B cell (primary cell): ENCODE data around the gene DHDH. TPM values are rescaled to one million over a fixed set of nuclear protein-coding genes. Genes with fewer than 3 reads are reported as not detected.

Source experiments
- ATAC-seq: fragments of 200-7000 bp; cut with Tn5 transposase; one replicate; pipeline ENCODE4 v1.10.0; 2021; ENCODE audit warnings: low read depth, mild to moderate bottlenecking, moderate number of reproducible peaks, moderate library complexity
- CTCF ChIA-PET: fragments of 350-600 bp; sonication (Branson Sonifier 250); formaldehyde crosslinking; loops from one replicate; lab custom pipeline; 2021; ENCODE audit warnings: antibody characterized with exemption, inconsistent platforms; lab: Charles Lee
- POLR2A ChIA-PET: fragments of 350-600 bp; sonication (Branson Sonifier 250); formaldehyde crosslinking; loops from one replicate; lab custom pipeline; 2021; ENCODE audit warnings: antibody characterized with exemption; lab: Charles Lee
- DNase-seq: peaks from one replicate; pipeline ENCODE4 v3.0.0; 2013
- H2AFZ ChIP-seq: 2 replicates; pipeline ENCODE4 v1.6.1; 2012; ENCODE audit warnings: mild to moderate bottlenecking, low read depth, low read length; ENCODE audit not compliant: insufficient read depth, poor library complexity, severe bottlenecking
- H3K27ac ChIP-seq, 2 donors: 1 replicate in 1 of 2; 2 replicates in 1 of 2; pipeline ENCODE4 v1.5.1; 2012 to 2013; ENCODE audit warnings: low read length in 2 of 2, mild to moderate bottlenecking in 2 of 2, moderate library complexity in 1 of 2
- H3K27me3 ChIP-seq, 4 experiments: fragments of 200-600 bp in 1 of 4; sonication (generic) in 1 of 4; replicated peaks in 1 of 4; 1 replicate in 2 of 4; 2 replicates in 2 of 4; pipeline versions ENCODE4 v1.6.1 to v1.7.0; 2013 to 2016; ENCODE audit warnings: low read length in 3 of 4, mild to moderate bottlenecking in 2 of 4, mixed read lengths in 1 of 4, moderate library complexity in 1 of 4; ENCODE audit not compliant: insufficient read depth in 4 of 4, control insufficient read depth in 3 of 4; ENCODE audit errors: control extremely low read depth in 1 of 4
- H3K36me3 ChIP-seq, 2 experiments: replicated peaks in 1 of 2; 1 replicate in 1 of 2; 2 replicates in 1 of 2; pipeline versions ENCODE4 v1.6.1 to v1.7.1; 2013; ENCODE audit warnings: low read length in 1 of 2; ENCODE audit not compliant: insufficient read depth in 2 of 2, control insufficient read depth in 1 of 2; ENCODE audit errors: control extremely low read depth in 1 of 2, extremely low read depth in 1 of 2
- H3K4me1 ChIP-seq, 2 donors: fragments of 200-600 bp in 1 of 2; sonication (generic) in 1 of 2; 1 replicate in 1 of 2; 2 replicates in 1 of 2; pipeline versions ENCODE4 v1.5.1 to v1.6.1; 2013 to 2017; ENCODE audit warnings: low read length in 2 of 2; ENCODE audit not compliant: control insufficient read depth in 2 of 2, insufficient read depth in 2 of 2
- H3K4me2 ChIP-seq: replicated peaks from 2 replicates; pipeline ENCODE3; 2012; ENCODE audit warnings: mild to moderate bottlenecking, low read depth, low read length; ENCODE audit not compliant: poor library complexity, severe bottlenecking
- H3K4me3 ChIP-seq, 5 experiments: fragments of 200-600 bp in 1 of 5; sonication (generic) in 1 of 5; 1 replicate in 3 of 5; 2 replicates in 2 of 5; pipeline versions ENCODE4 v1.5.1 to v1.7.0; 2011 to 2016; ENCODE audit warnings: low read length in 4 of 5, mild to moderate bottlenecking in 4 of 5, low read depth in 2 of 5, control low read depth in 1 of 5, moderate library complexity in 1 of 5; ENCODE audit not compliant: insufficient read depth in 1 of 5; ENCODE audit errors: control extremely low read depth in 1 of 5, extremely low read depth in 1 of 5
- H3K79me2 ChIP-seq: fragments of 200-600 bp; sonication (generic); one replicate; pipeline ENCODE4 v1.6.0; 2016; ENCODE audit warnings: low read length; ENCODE audit not compliant: control insufficient read depth, insufficient read depth
- H3K9ac ChIP-seq: fragments of 200-600 bp; sonication (generic); 2 replicates; pipeline ENCODE4 v1.6.1; 2017; ENCODE audit warnings: mild to moderate bottlenecking, low read length, moderate library complexity
- H3K9me3 ChIP-seq, 3 donors: one replicate each; pipeline versions ENCODE4 v1.6.1 to v1.7.1; 2013; ENCODE audit warnings: low read length in 2 of 3; ENCODE audit not compliant: control insufficient read depth in 2 of 3, insufficient read depth in 1 of 3; ENCODE audit errors: control extremely low read depth in 1 of 3
- H4K20me1 ChIP-seq: 2 replicates; pipeline ENCODE4 v1.6.0; 2012; ENCODE audit warnings: mild to moderate bottlenecking, low read length; ENCODE audit not compliant: insufficient read depth, control insufficient read depth, poor library complexity, severe bottlenecking
- H3K27ac Mint-ChIP-seq: one replicate; pipeline ENCODE4 v1.8.0; 2021; ENCODE audit warnings: mixed read lengths
- H3K27me3 Mint-ChIP-seq: one replicate; pipeline ENCODE4 v1.8.0; 2021; ENCODE audit warnings: mixed read lengths
- H3K4me1 Mint-ChIP-seq: one replicate; pipeline ENCODE4 v1.8.0; 2021; ENCODE audit warnings: mixed read lengths
- H3K4me3 Mint-ChIP-seq: one replicate; pipeline ENCODE4 v1.8.0; 2021; ENCODE audit warnings: mixed read lengths
- H3K9me3 Mint-ChIP-seq: one replicate; pipeline ENCODE4 v1.8.0; 2022; ENCODE audit warnings: mixed read lengths; ENCODE audit not compliant: insufficient read depth
- EZH2 ChIP-seq: IDR thresholded peaks from 2 replicates; pipeline ENCODE4 v1.6.1; 2012; ENCODE audit warnings: borderline replicate concordance, low read depth, mild to moderate bottlenecking, moderate library complexity, low read length; ENCODE audit not compliant: insufficient read depth, poor library complexity, severe bottlenecking
- WGBS: methylation state at CpG from one replicate; pipeline ENCODE4 v1.1.5; 2013; ENCODE audit warnings: missing lambda C conversion rate; ENCODE audit not compliant: insufficient coverage; 5-methylcytosine and 5-hydroxymethylcytosine counted together
- intact Hi-C: fragments of 100-400 bp; cut with micrococcal nuclease; formaldehyde crosslinking; loops from one replicate; pipeline ENCODE4 v1.10.0; 2022
- polyA plus RNA-seq: library from polyadenylated mRNA; depleted of rRNA; stranded (reverse); fragments of >200 nt; gene quantifications from 2 replicates; pipeline ENCODE4 v1.2.3, GENCODE V29; 2012
- total RNA-seq, 2 donors: library from RNA; stranded (reverse); fragments of 120-200 nt in 1 of 2; gene quantifications; 1 replicate in 1 of 2; 2 replicates in 1 of 2; pipeline versions ENCODE4 v1.2.3 to v1.2.4, GENCODE V29; 2013 to 2022
- TF ChIP-seq, protein P1 (sequence below): fragments of 200-600 bp; IDR thresholded peaks from one replicate; pipeline ENCODE4 v1.8.0; 2022; ENCODE audit warnings: antibody characterized with exemption, mild to moderate bottlenecking

Gene DHDH
- total and polyA plus RNA-seq, 2 donors (not counting 1 experiment from before 2014, with no cell fraction given): 0.64 to 0.82 TPM

DNA sequence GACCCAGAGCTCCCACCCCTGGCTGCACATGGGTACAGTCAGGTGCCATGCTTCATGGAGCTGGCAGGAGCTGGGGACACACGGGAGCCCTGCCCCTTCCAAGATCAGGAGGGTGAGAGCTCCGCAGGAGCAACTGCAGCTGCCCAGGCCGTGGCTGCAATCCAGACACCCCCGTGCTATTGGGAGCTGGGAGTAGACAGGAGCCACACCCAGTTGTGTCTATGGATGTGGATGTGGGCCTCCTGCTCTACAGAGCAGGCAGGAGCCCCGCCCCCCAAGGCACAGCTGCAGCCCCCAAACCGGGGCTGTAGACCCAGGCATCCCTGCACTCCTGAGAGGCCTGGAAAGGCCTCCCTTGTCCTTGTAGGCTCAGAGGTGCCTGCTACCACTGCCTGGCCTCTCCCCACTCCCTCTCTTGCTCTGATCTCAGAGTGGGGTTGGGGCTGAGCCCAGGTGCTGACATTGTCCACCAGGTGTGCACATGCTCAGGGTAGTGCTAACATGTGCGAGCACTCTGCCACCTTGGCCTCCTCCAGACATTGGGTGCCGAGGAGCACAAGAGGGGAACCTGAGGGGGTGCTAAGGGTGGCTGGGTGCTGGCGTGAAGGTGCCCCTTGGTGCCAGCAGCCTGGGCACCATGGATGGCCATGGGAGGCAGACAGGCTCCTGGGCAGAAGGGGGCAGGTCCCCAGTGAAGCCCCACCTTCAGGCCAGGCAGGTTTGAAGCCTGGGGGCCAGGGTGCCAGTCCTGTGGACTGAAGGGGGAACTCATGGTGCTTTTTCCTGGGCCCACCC lies 13.2 kb downstream of the DHDH start:
- H3K27ac Mint-ChIP-seq: no peak overlapping the region
- no peak for ATAC-seq

DNA sequence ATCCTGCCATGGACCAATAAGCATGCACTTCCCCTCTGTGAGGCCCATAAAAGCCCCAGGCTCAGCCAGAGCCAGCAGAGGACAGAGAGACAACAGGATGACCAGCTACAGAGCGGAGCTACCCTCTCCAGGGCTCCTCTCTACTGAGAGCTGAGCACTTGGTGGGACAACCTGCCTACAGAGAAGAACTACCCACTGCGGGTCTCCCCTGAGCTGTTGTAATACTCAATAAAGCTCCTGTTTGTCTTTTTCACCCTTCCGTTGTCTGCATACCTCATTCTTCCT lies 13.7 kb downstream of the DHDH start:
- ATAC-seq (no peak), DNase-seq (no peak)
- Mint-ChIP-seq H3K4me1 (no peaks in the 10 kb centered on the region), H3K27me3 (no peaks in the 10 kb centered on the region), H3K4me3 (no peak overlapping the region), H3K9me3 (peaks cover 9% of the 10 kb centered on the region), H3K27ac (no peak overlapping the region)
- H3K79me2 ChIP-seq: no peaks in the 10 kb centered on the region
- TF ChIP-seq, protein P1, sequence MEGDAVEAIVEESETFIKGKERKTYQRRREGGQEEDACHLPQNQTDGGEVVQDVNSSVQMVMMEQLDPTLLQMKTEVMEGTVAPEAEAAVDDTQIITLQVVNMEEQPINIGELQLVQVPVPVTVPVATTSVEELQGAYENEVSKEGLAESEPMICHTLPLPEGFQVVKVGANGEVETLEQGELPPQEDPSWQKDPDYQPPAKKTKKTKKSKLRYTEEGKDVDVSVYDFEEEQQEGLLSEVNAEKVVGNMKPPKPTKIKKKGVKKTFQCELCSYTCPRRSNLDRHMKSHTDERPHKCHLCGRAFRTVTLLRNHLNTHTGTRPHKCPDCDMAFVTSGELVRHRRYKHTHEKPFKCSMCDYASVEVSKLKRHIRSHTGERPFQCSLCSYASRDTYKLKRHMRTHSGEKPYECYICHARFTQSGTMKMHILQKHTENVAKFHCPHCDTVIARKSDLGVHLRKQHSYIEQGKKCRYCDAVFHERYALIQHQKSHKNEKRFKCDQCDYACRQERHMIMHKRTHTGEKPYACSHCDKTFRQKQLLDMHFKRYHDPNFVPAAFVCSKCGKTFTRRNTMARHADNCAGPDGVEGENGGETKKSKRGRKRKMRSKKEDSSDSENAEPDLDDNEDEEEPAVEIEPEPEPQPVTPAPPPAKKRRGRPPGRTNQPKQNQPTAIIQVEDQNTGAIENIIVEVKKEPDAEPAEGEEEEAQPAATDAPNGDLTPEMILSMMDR: no peak
- TF ChIP-seq EZH2: no peak
- peaks cover 0 to 19% (median 11%) of the 10 kb centered on the region in 3 donors for H3K9me3 ChIP-seq
- 97% methylated on average over 3 of the region's 3 CpGs for WGBS
- H3K27ac ChIP-seq: no peak overlapping the region
- H2AFZ ChIP-seq: no peak overlapping the region
- H3K4me3 ChIP-seq: no peak overlapping the region
- H3K4me2 ChIP-seq: no peak overlapping the region
- POLR2A ChIA-PET: no interaction called here
- no peaks in the 10 kb centered on the region for H4K20me1 ChIP-seq
- no peak overlapping the region for H3K9ac ChIP-seq
- CTCF ChIA-PET: no interaction called here
- H3K4me1 ChIP-seq: no peaks in the 10 kb centered on the region
- intact Hi-C loops: no loop called here
- no peaks in the 10 kb centered on the region for H3K36me3 ChIP-seq
- no peaks in the 10 kb centered on the region for H3K27me3 ChIP-seq

More for the DNA sequence above, 13.2 kb downstream of the DHDH start:
- Histone ChIP-seq H3K9ac (no peak overlapping the region), H3K27ac (no peak overlapping the region), H3K27me3 (no peaks in the 10 kb centered on the region), H3K9me3 (peaks cover 0 to 19% (median 11%) of the 10 kb centered on the region in 3 donors), H3K4me1 (no peaks in the 10 kb centered on the region), H4K20me1 (no peaks in the 10 kb centered on the region), H3K4me2 (no peak overlapping the region), H3K36me3 (no peaks in the 10 kb centered on the region), H3K79me2 (no peaks in the 10 kb centered on the region), H2AFZ (no peak overlapping the region), H3K4me3 (no peak overlapping the region)
- ChIA-PET POLR2A (no interaction called here), CTCF (no interaction called here)
- no peaks in the 10 kb centered on the region for H3K4me1 Mint-ChIP-seq
- TF ChIP-seq EZH2: no peak
- TF ChIP-seq, protein P1: no peak
- H3K9me3 Mint-ChIP-seq: peaks cover 9% of the 10 kb centered on the region
- no peak overlapping the region for H3K4me3 Mint-ChIP-seq
- no peak for DNase-seq
- 99% methylated on average over 7 of the region's 9 CpGs for WGBS
- intact Hi-C loops: no loop called here
- H3K27me3 Mint-ChIP-seq: no peaks in the 10 kb centered on the region
